Endodermal cell (in vitro differentiated cells): ENCODE data around the gene DBP. TPM values are rescaled to one million over a fixed set of nuclear protein-coding genes. Genes with fewer than 3 reads are reported as not detected.
"Not testable (repeated sequence)": the region's sequence is repeated elsewhere in the genome, so short reads cannot be mapped to it uniquely, and the experiment has no call there.

Experiments
- DNase-seq: peaks from one replicate; pipeline ENCODE4 v3.0.0-alpha.2; 2017
- H3K27ac ChIP-seq: 2 replicates; pipeline ENCODE4 v1.5.1; 2013; ENCODE audit warnings: mild to moderate bottlenecking, low read depth, low read length, moderate library complexity
- H3K27me3 ChIP-seq: 2 replicates; pipeline ENCODE4 v1.6.1; 2013; ENCODE audit warnings: mild to moderate bottlenecking, low read length, moderate library complexity; ENCODE audit not compliant: insufficient read depth, control insufficient read depth, poor library complexity, severe bottlenecking
- H3K36me3 ChIP-seq: 2 replicates; pipeline ENCODE4 v1.7.0; 2013; ENCODE audit warnings: mild to moderate bottlenecking, low read length, moderate library complexity; ENCODE audit not compliant: control insufficient read depth, insufficient read depth
- H3K4me1 ChIP-seq: one replicate; pipeline ENCODE4 v1.7.0; 2013; ENCODE audit warnings: low read length; ENCODE audit not compliant: control insufficient read depth, insufficient read depth
- H3K4me3 ChIP-seq: 2 replicates; pipeline ENCODE4 v1.5.1; 2013; ENCODE audit warnings: mild to moderate bottlenecking, low read length, moderate library complexity
- H3K9ac ChIP-seq: 2 replicates; pipeline ENCODE4 v1.6.1; 2013; ENCODE audit warnings: mild to moderate bottlenecking, low read length, moderate library complexity; ENCODE audit not compliant: poor library complexity, severe bottlenecking; ENCODE audit errors: extremely low read depth
- H3K9me3 ChIP-seq: 2 replicates; pipeline ENCODE4 v1.6.1; 2013; ENCODE audit warnings: mild to moderate bottlenecking, low read length, moderate library complexity; ENCODE audit not compliant: control insufficient read depth
- H3K27ac Mint-ChIP-seq: 2 replicates; pipeline ENCODE4 v1.8.0; 2020; ENCODE audit warnings: mixed read lengths
- H3K27me3 Mint-ChIP-seq: 2 replicates; pipeline ENCODE4 v1.8.0; 2021; ENCODE audit warnings: mild to moderate bottlenecking, mixed read lengths; ENCODE audit not compliant: insufficient read depth
- H3K36me3 Mint-ChIP-seq: 2 replicates; pipeline ENCODE4 v1.8.0; 2020; ENCODE audit warnings: low read depth, mixed read lengths
- H3K4me1 Mint-ChIP-seq: 2 replicates; pipeline ENCODE4 v1.8.0; 2020; ENCODE audit warnings: mixed read lengths
- H3K4me3 Mint-ChIP-seq: 2 replicates; pipeline ENCODE4 v1.8.0; 2020; ENCODE audit warnings: mild to moderate bottlenecking, moderate library complexity, mixed read lengths
- H3K9me3 Mint-ChIP-seq: 2 replicates; pipeline ENCODE4 v1.8.0; 2020; ENCODE audit warnings: mild to moderate bottlenecking, mixed read lengths
- WGBS, 2 experiments: methylation state at CpG; one replicate each; pipeline versions ENCODE4 v1.1.5 to v1.1.7; 2013; ENCODE audit warnings: missing lambda C conversion rate in 2 of 2, mixed read lengths in 1 of 2; ENCODE audit not compliant: insufficient coverage in 1 of 2, insufficient read length in 1 of 2; 5-methylcytosine and 5-hydroxymethylcytosine counted together
- total RNA-seq, 2 donors: library from RNA; stranded (reverse); fragmentation: NEBNext Ultra II Directional in 1 of 2; extraction: Animal tissue kit (Norgen Biotek cat#: 25700) in 1 of 2; gene quantifications; 2 replicates in 1 of 2; 3 replicates in 1 of 2; pipeline ENCODE4 v1.2.1, GENCODE V29; 2021
- TF ChIP-seq, protein P1 (sequence below): fragments of 200-600 bp; sonication (generic); conservative IDR thresholded peaks from 2 replicates; pipeline ENCODE4 v1.5.0; 2021; ENCODE audit warnings: antibody characterized with exemption, mild to moderate bottlenecking

DBP gene
- total RNA-seq, 2 donors from 2014 or later = 5.3 to 13.1 TPM

- Histone ChIP-seq H3K9me3 (no peaks in the 10 kb centered on the region), H3K36me3 (no peaks in the 10 kb centered on the region), H3K4me3 (no peak overlapping the region), H3K27me3 (no peaks in the 10 kb centered on the region), H3K4me1 (no peaks in the 10 kb centered on the region), H3K9ac (no peak overlapping the region), H3K27ac (no peak overlapping the region)
- DNase-seq = no peak
- H3K27me3 Mint-ChIP-seq = peaks cover 5% of the 10 kb centered on the region
- TF ChIP-seq, protein P1, sequence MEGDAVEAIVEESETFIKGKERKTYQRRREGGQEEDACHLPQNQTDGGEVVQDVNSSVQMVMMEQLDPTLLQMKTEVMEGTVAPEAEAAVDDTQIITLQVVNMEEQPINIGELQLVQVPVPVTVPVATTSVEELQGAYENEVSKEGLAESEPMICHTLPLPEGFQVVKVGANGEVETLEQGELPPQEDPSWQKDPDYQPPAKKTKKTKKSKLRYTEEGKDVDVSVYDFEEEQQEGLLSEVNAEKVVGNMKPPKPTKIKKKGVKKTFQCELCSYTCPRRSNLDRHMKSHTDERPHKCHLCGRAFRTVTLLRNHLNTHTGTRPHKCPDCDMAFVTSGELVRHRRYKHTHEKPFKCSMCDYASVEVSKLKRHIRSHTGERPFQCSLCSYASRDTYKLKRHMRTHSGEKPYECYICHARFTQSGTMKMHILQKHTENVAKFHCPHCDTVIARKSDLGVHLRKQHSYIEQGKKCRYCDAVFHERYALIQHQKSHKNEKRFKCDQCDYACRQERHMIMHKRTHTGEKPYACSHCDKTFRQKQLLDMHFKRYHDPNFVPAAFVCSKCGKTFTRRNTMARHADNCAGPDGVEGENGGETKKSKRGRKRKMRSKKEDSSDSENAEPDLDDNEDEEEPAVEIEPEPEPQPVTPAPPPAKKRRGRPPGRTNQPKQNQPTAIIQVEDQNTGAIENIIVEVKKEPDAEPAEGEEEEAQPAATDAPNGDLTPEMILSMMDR = no peak
- WGBS, 2 experiments = 94 to 96% methylated on average over 29 to 45 of the region's 45 CpGs
- no peaks in the 10 kb centered on the region for H3K9me3 Mint-ChIP-seq
- no peak overlapping the region for H3K4me3 Mint-ChIP-seq
- H3K27ac Mint-ChIP-seq = no peak overlapping the region
- H3K4me1 Mint-ChIP-seq = no peaks in the 10 kb centered on the region
- H3K36me3 Mint-ChIP-seq = no peaks in the 10 kb centered on the region
Observed at GRCh38 chr19:48680436-48681126, 43.4 kb upstream of the DBP start.

- H3K9ac ChIP-seq, H3K27ac ChIP-seq, H3K4me3 ChIP-seq, DNase-seq, H3K27me3 Mint-ChIP-seq, H3K27me3 ChIP-seq, H3K9me3 Mint-ChIP-seq, H3K36me3 ChIP-seq, H3K36me3 Mint-ChIP-seq, H3K4me1 Mint-ChIP-seq, H3K4me3 Mint-ChIP-seq, H3K9me3 ChIP-seq, H3K27ac Mint-ChIP-seq, H3K4me1 ChIP-seq: not testable (repeated sequence)
- WGBS, 2 experiments = 96 to 99% methylated on average over 6 to 17 of the region's 19 CpGs
Observed at GRCh38 chr19:48680006-48680405, 42.8 kb upstream of the DBP start.

DNA sequence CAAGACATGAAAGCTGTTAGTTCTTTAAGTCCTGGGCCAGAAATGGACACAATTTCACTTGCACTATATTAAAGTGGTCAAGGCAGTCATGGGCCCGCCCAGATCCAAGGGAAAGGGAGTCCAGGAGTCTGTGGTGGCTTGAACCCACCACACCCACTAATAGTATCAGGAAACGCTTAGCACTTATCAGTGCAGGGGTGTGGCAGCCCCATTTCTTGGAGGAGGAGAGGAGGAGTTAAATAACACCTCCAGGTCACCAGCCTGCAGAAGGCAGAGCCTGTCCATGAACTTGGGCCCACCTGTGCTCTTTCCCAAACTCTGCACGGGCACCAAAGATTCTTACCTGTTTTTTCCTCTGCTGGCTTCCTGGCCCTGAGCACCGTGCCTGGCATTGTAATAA is 41.0 kb upstream of the DBP start:
- TF ChIP-seq, protein P1 = no peak
- Histone ChIP-seq H3K4me3 (no peak overlapping the region), H3K9me3 (no peaks in the 10 kb centered on the region), H3K36me3 (no peaks in the 10 kb centered on the region), H3K9ac (no peak overlapping the region), H3K27me3 (no peaks in the 10 kb centered on the region), H3K4me1 (no peaks in the 10 kb centered on the region), H3K27ac (no peak overlapping the region)
- Mint-ChIP-seq H3K36me3 (no peaks in the 10 kb centered on the region), H3K4me3 (no peak overlapping the region), H3K27ac (no peak overlapping the region), H3K9me3 (no peaks in the 10 kb centered on the region), H3K27me3 (peaks cover 15% of the 10 kb centered on the region), H3K4me1 (peaks cover 10% of the 10 kb centered on the region)
- DNase-seq = no peak
- 78 to 100% methylated on average over 1 to 4 of the region's 4 CpGs for WGBS, 2 experiments

- WGBS, 2 experiments = 94 to 96% methylated on average over 13 of the region's 13 CpGs
- Mint-ChIP-seq H3K4me1 (peaks cover 10% of the 10 kb centered on the region), H3K36me3 (no peaks in the 10 kb centered on the region), H3K9me3 (no peaks in the 10 kb centered on the region), H3K27ac (no peak overlapping the region), H3K27me3 (peaks cover 17% of the 10 kb centered on the region), H3K4me3 (no peak overlapping the region)
- no peak overlapping the region for H3K27ac ChIP-seq
- TF ChIP-seq, protein P1 = no peak
- no peaks in the 10 kb centered on the region for H3K27me3 ChIP-seq
- H3K4me3 ChIP-seq = no peak overlapping the region
- no peak overlapping the region for H3K9ac ChIP-seq
- H3K36me3 ChIP-seq = no peaks in the 10 kb centered on the region
- DNase-seq = no peak
- H3K9me3 ChIP-seq = no peaks in the 10 kb centered on the region
- no peaks in the 10 kb centered on the region for H3K4me1 ChIP-seq
Observed at GRCh38 chr19:48676887-48677286, 39.7 kb upstream of the DBP start.
